AG09319 (cell line): Measurements from ENCODE around the gene CD9.
"Not testable (repeated sequence)": the region's sequence is repeated elsewhere in the genome, so short reads cannot be mapped to it uniquely, and the experiment has no call there.

Source experiments
- DNase-seq: peaks from one replicate; pipeline ENCODE4 v3.0.0-alpha.2; 2010; ENCODE audit warnings: low read depth; ENCODE audit errors: extremely low read depth
- TF ChIP-seq, protein P1 (sequence below): IDR thresholded peaks from 2 replicates; pipeline ENCODE4 v1.5.1; 2011; ENCODE audit warnings: low read depth, mild to moderate bottlenecking, inconsistent platforms, low read length, moderate library complexity

The CD9 gene

GRCh38 chr12:6181583-6182278 lies 18.5 kb upstream of the CD9 start:
- DNase-seq = no peak
- TF ChIP-seq, protein P1, sequence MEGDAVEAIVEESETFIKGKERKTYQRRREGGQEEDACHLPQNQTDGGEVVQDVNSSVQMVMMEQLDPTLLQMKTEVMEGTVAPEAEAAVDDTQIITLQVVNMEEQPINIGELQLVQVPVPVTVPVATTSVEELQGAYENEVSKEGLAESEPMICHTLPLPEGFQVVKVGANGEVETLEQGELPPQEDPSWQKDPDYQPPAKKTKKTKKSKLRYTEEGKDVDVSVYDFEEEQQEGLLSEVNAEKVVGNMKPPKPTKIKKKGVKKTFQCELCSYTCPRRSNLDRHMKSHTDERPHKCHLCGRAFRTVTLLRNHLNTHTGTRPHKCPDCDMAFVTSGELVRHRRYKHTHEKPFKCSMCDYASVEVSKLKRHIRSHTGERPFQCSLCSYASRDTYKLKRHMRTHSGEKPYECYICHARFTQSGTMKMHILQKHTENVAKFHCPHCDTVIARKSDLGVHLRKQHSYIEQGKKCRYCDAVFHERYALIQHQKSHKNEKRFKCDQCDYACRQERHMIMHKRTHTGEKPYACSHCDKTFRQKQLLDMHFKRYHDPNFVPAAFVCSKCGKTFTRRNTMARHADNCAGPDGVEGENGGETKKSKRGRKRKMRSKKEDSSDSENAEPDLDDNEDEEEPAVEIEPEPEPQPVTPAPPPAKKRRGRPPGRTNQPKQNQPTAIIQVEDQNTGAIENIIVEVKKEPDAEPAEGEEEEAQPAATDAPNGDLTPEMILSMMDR = no peak

DNA sequence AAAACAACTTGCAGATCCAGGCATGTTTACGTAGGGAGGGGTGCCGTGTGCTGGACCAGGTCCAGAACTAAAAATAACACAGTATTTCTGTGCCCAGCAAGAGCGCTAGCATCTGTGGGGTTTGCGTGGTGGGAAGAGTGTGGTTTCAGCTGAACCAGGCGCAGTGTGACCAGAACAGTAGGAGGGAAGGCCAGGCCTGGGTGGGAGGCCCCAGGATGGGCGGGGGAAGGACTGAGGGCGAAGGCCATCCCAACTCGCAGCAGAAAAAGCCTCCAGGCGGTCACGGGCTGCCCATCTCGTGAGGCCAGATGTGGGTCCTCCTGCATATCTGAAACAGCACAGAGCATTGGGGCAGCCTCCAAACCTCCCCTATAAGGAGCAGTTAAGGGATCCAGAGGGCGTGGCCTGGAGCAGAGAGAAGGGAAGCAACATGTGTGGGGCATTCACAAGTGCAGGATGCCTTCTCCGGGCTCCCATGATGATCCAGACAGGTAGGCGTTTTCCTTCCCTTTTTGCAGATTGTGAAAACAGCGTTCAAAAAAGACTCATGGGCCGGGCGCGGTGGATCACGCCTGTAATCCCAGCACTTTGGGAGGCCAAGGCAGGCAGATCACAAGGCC lies 17.8 kb upstream of the CD9 start:
- TF ChIP-seq, protein P1 = no peak
- DNase-seq = peak; percentile 88

- DNase-seq = no peak
- TF ChIP-seq, protein P1 = no peak
These were observed 16.3 kb upstream of the CD9 start for GRCh38 chr12:6183689-6184428.

DNA sequence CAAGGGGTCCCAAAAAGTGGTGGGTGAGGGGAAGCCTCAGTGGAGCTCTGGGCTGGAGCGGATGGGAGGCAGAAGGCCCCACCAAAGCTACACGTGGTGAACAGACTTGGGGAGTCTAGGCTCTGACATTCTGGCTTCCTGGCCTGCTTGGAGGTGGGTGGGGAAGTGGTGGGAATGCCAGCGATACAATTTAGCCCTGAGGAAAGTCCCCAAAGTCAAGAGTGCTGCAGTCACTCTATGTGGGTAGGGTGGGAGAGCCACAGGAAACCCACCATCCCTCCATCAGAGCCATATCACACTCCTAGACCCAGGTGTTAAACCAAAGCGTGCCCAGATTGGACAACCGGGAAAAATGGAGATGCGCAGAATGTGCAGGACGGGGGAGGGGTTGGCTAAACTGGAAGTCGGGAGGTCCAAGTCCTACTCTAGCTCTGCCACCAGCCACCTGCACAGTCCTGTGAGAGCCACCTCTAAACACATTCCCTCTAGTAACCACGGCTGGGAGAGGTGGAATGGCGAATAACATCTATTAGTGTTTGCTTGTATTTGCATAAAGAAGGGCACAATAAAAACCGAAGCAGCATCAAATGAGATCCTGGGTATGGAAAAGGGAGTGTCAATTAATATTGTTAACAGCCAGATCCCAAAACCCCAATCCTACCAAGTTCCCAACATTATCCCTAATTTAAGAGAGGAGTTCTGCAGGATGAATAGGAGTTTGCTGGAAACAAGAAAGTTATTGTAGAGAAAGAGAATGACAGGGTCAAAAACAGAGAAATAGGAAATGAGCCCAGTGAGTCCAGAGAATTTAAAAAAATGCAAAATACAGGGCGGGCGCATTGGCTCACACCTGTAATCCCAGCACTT lies 14.0 kb upstream of the CD9 start:
- no peak for DNase-seq
- TF ChIP-seq, protein P1 = no peak

DNA sequence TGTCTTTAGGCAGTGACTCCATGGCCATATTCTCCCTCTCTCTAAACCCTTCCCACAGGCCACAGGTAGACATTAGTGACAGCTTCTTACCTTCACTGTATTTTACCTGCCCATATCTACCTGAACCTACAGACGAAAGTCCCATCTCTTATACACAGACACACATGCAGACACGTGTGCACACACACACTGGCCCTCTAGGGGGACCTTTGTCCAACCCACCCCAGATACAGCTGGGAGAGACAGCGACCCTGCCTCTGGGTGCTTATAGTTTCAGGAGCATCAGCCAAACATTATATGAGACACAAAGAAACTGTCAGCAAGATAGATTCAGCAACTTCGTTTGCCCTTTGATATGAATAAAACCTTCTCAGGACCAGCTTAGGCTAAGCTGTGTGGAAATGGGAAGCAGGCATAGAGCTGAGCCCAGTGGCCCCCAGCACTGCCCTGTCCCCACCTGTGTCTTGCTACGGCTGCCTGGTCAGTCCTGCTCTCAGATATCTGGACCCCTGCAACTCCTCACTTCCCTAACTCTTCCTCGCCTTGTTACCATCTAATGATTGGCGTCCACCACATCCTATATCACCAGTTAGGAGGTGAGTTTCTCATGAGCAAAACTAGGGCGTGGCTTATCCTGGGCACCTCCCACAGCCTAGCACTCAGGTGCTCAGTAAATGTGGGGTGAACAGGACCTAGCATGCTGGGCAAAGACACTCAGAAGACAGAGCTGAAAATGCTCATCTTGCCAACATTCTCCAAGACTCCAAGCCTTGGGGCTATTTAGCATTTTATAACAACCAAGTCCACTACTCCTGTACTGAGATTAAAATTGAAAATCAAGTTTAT lies 12.0 kb upstream of the CD9 start:
- TF ChIP-seq, protein P1 = no peak
- no peak for DNase-seq

DNA sequence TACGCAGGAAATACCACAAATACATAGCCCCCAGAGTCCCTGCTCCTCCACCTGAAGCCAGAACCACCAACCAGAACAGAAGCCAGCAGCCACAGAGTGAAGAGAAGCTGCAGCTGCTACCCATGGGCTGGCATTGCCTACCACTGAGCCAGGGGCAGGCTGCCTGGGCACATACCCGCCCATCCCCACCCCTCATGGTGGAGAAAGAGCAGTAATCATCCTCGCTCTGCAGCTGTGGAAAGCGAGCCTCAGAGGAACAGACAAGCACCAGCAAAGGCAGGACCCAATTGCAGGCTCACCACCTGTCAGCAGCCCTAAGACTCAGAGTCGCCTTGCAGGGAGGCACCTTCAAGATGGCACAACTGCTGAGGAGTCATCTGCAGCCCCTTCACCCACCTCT lies 11.2 kb upstream of the CD9 start:
- TF ChIP-seq, protein P1 = no peak
- DNase-seq = no peak

GRCh38 chr12:6189952-6190598 lies 10.1 kb upstream of the CD9 start:
- DNase-seq = not testable (repeated sequence)

- not testable (repeated sequence) for DNase-seq
These were observed 9.3 kb upstream of the CD9 start for GRCh38 chr12:6190767-6191530.
